Vagina (tissue), 2 donors: ENCODE measurements around the gene C11orf52.

Source experiments
- POLR2A ChIP-seq, 2 donors: fragments of 450-650 bp; IDR thresholded peaks; one replicate each; pipeline ENCODE4 v1.6.1; 2017; ENCODE audit warnings: antibody characterized with exemption in 2 of 2, mild to moderate bottlenecking in 2 of 2, moderate library complexity in 2 of 2
- TF ChIP-seq, protein P1 (sequence below), 3 experiments: fragments of 450-650 bp in 2 of 3; fragments of 200-600 bp in 1 of 3; sonication (generic) in 1 of 3; IDR thresholded peaks; one replicate each; pipeline ENCODE4 v1.5.1; 2017 to 2019; ENCODE audit warnings: antibody characterized with exemption in 3 of 3, mild to moderate bottlenecking in 2 of 3, moderate library complexity in 2 of 3

DNA sequence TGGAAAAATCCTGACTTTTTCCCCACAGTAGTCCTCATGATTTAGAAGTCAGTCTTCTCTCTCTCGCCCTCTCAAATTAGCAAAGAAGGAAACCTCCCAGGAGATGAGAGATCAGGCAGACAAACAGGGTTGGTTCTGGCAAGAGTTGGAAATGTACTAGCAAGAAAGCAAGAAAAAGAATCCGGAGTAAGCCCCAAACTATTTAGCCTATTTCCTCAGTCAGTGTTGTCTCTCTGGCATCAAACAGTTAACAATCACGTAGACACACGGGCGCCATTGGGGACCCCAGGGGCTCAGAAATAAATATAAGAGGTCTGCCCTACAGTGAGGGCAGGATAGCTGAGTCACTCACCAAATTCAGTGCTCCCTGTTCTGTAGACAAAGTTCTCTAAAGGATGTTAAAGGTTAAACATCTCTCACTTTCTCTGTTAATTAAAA lies 4.7 kb downstream of the C11orf52 start:
- TF ChIP-seq, protein P1, sequence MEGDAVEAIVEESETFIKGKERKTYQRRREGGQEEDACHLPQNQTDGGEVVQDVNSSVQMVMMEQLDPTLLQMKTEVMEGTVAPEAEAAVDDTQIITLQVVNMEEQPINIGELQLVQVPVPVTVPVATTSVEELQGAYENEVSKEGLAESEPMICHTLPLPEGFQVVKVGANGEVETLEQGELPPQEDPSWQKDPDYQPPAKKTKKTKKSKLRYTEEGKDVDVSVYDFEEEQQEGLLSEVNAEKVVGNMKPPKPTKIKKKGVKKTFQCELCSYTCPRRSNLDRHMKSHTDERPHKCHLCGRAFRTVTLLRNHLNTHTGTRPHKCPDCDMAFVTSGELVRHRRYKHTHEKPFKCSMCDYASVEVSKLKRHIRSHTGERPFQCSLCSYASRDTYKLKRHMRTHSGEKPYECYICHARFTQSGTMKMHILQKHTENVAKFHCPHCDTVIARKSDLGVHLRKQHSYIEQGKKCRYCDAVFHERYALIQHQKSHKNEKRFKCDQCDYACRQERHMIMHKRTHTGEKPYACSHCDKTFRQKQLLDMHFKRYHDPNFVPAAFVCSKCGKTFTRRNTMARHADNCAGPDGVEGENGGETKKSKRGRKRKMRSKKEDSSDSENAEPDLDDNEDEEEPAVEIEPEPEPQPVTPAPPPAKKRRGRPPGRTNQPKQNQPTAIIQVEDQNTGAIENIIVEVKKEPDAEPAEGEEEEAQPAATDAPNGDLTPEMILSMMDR (IDR thresholded peaks at IDR 0.05): no peak
- no peak for TF ChIP-seq POLR2A (IDR thresholded peaks at IDR 0.05)
